ENCODE results near the gene CREB5. TPM values are rescaled to one million over a fixed set of nuclear protein-coding genes. Genes with fewer than 3 reads are reported as not detected.

The CREB5 gene
- total RNA-seq, 4 donors from 2014 or later, result 0.88 to 31.4 (median 15.9) TPM

GRCh38 chr7:28627896-28628295 is 215.6 kb downstream of the CREB5 start:
- Histone ChIP-seq H3K9me3 (no peaks in the 10 kb centered on the region), H3K27ac (peak overlapping the region in 1 of 4 donors; percentile 66), H3K4me1 (peaks cover 0 to 20% (median 0%) of the 10 kb centered on the region in 4 donors), H3K4me3 (no peak overlapping the region), H3K27me3 (no peaks in the 10 kb centered on the region), H3K36me3 (no peaks in the 10 kb centered on the region)
- TF ChIP-seq CTCF (IDR thresholded peaks at IDR 0.05), result no peak
- TF ChIP-seq POLR2A (IDR thresholded peaks at IDR 0.05), result no peak
- no peak for DNase-seq

- Histone ChIP-seq H3K27me3 (no peaks in the 10 kb centered on the region), H3K36me3 (no peaks in the 10 kb centered on the region), H3K9me3 (no peaks in the 10 kb centered on the region), H3K4me3 (peak overlapping the region in 1 of 4 donors; percentile 3), H3K4me1 (peaks cover 0 to 16% (median 0%) of the 10 kb centered on the region in 4 donors), H3K27ac (peak overlapping the region in 2 of 4 donors; percentile 62 to 66)
- DNase-seq, result peak in 1 of 3 donors; percentile 54
- TF ChIP-seq CTCF (IDR thresholded peaks at IDR 0.05) (no peak), POLR2A (IDR thresholded peaks at IDR 0.05) (no peak)
These were observed 217.0 kb downstream of the CREB5 start for GRCh38 chr7:28629216-28629842.

GRCh38 chr7:28630350-28630749 is 218.0 kb downstream of the CREB5 start:
- no peaks in the 10 kb centered on the region for H3K9me3 ChIP-seq
- H3K27me3 ChIP-seq, result no peaks in the 10 kb centered on the region
- peaks cover 0 to 12% (median 0%) of the 10 kb centered on the region in 4 donors for H3K4me1 ChIP-seq
- H3K36me3 ChIP-seq, result no peaks in the 10 kb centered on the region
- H3K4me3 ChIP-seq, result no peak overlapping the region
- no peak for DNase-seq
- TF ChIP-seq CTCF (IDR thresholded peaks at IDR 0.05) (no peak), POLR2A (IDR thresholded peaks at IDR 0.05) (no peak)
- no peak overlapping the region for H3K27ac ChIP-seq

- Histone ChIP-seq H3K27me3 (no peaks in the 10 kb centered on the region), H3K27ac (no peak overlapping the region), H3K9me3 (no peaks in the 10 kb centered on the region), H3K4me3 (no peak overlapping the region), H3K36me3 (no peaks in the 10 kb centered on the region), H3K4me1 (peaks cover 0 to 10% (median 0%) of the 10 kb centered on the region in 4 donors)
- no peak for DNase-seq
- TF ChIP-seq CTCF (IDR thresholded peaks at IDR 0.05), result no peak
- no peak for TF ChIP-seq POLR2A (IDR thresholded peaks at IDR 0.05)
These were observed 219.7 kb downstream of the CREB5 start for GRCh38 chr7:28631995-28632394.

GRCh38 chr7:28638914-28639313 is 226.6 kb downstream of the CREB5 start:
- H3K27ac ChIP-seq, result no peak overlapping the region
- no peaks in the 10 kb centered on the region for H3K4me1 ChIP-seq
- H3K36me3 ChIP-seq, result no peaks in the 10 kb centered on the region
- H3K27me3 ChIP-seq, result no peaks in the 10 kb centered on the region
- TF ChIP-seq CTCF (IDR thresholded peaks at IDR 0.05) (no peak), POLR2A (IDR thresholded peaks at IDR 0.05) (no peak)
- no peak for DNase-seq
- H3K4me3 ChIP-seq, result no peak overlapping the region
- no peaks in the 10 kb centered on the region for H3K9me3 ChIP-seq
